PFSK-1 (cell line): ENCODE results near the gene NR1I2. TPM values are rescaled to one million over a fixed set of nuclear protein-coding genes. Genes with fewer than 3 reads are reported as not detected.

ENCODE experiments used
- FOXP2 ChIP-seq: optimal IDR thresholded peaks from 2 replicates; pipeline ENCODE3; 2011; ENCODE audit warnings: borderline replicate concordance, control low read depth, inconsistent platforms; ENCODE audit not compliant: insufficient read depth; ENCODE audit errors: extremely low read length, extremely low read depth
- POLR2AphosphoS5 ChIP-seq: IDR thresholded peaks from 2 replicates; pipeline ENCODE4 v1.6.1; 2012; ENCODE audit warnings: low read depth, mild to moderate bottlenecking, control low read depth, low read length, moderate library complexity
- REST ChIP-seq, 2 experiments: IDR thresholded peaks; 2 replicates each; pipeline versions ENCODE4 v1.6.1 to v1.8.0; 2011 to 2012; ENCODE audit warnings: low read depth in 2 of 2, low read length in 2 of 2, control low read depth in 1 of 2, inconsistent platforms in 1 of 2, mild to moderate bottlenecking in 1 of 2, moderate library complexity in 1 of 2; ENCODE audit not compliant: insufficient read depth in 1 of 2
- SIN3A ChIP-seq: IDR thresholded peaks from 2 replicates; pipeline ENCODE4 v1.6.1; 2012; ENCODE audit warnings: mild to moderate bottlenecking, low read length, moderate library complexity, borderline replicate concordance; ENCODE audit not compliant: insufficient read depth
- TAF1 ChIP-seq: IDR thresholded peaks from 2 replicates; pipeline ENCODE4 v1.6.1; 2012; ENCODE audit warnings: low read length, control low read depth, borderline replicate concordance; ENCODE audit not compliant: insufficient read depth
- polyA plus RNA-seq: library from polyadenylated mRNA; unstranded; fragments of >200 nt; gene quantifications from one replicate; pipeline ENCODE4 v1.2.1, GENCODE V29; 2012; ENCODE audit warnings: low read depth, missing spikeins; ENCODE audit not compliant: insufficient read length

NR1I2 gene
- polyA plus RNA-seq = not detected

GRCh38 chr3:119781330-119782198 is at the start of gene NR1I2:
TSS of gene NR1I2 (plus strand) at chr3:119782101.
- TF ChIP-seq FOXP2 (no peak), REST (IDR thresholded peaks at IDR 0.05; ENCODE audit: insufficient read depth in 1 of 2, low read depth in 2 of 2, low read length in 2 of 2) (no peak), POLR2AphosphoS5 (no peak), TAF1 (no peak), SIN3A (no peak)

GRCh38 chr3:119733812-119734211 is 48.1 kb upstream of the NR1I2 start:
- no peak for TF ChIP-seq TAF1
- TF ChIP-seq SIN3A = no peak
- no peak for TF ChIP-seq REST (IDR thresholded peaks at IDR 0.05; ENCODE audit: insufficient read depth in 1 of 2, low read depth in 2 of 2, low read length in 2 of 2)
- TF ChIP-seq FOXP2 = no peak
- no peak for TF ChIP-seq POLR2AphosphoS5

GRCh38 chr3:119738741-119739140 is 43.2 kb upstream of the NR1I2 start:
- TF ChIP-seq SIN3A (no peak), FOXP2 (no peak), TAF1 (no peak), REST (IDR thresholded peaks at IDR 0.05; ENCODE audit: insufficient read depth in 1 of 2, low read depth in 2 of 2, low read length in 2 of 2) (no peak), POLR2AphosphoS5 (no peak)

- TF ChIP-seq REST (IDR thresholded peaks at IDR 0.05; ENCODE audit: insufficient read depth in 1 of 2, low read depth in 2 of 2, low read length in 2 of 2) = no peak
- no peak for TF ChIP-seq SIN3A
- TF ChIP-seq TAF1 = no peak
- TF ChIP-seq FOXP2 = no peak
Observed at GRCh38 chr3:119741657-119742590, 40.0 kb upstream of the NR1I2 start.
